OCI-LY7 (cell line): ENCODE results near the gene RHEX.

Experiments used
- CTCF ChIP-seq: fragments of 200-600 bp; sonication (generic); conservative IDR thresholded peaks from 2 replicates; pipeline ENCODE4 v1.5.1; 2014; ENCODE audit warnings: mild to moderate bottlenecking, antibody characterized with exemption, low read length, moderate library complexity, mixed read lengths
- EZH2phosphoT487 ChIP-seq: fragments of 200-600 bp; sonication (generic); IDR thresholded peaks from 2 replicates; pipeline ENCODE4 v1.6.1; 2018; ENCODE audit warnings: low read depth, borderline replicate concordance, mild to moderate bottlenecking, mixed run types, antibody characterized with exemption, low read length, moderate library complexity, mixed read lengths

GRCh38 chr1:206049293-206049692 is 3.7 kb upstream of the RHEX start:
- TF ChIP-seq CTCF (no peak), EZH2phosphoT487 (no peak)
